OCI-LY7 (cell line): ENCODE measurements around the gene ARPC4. TPM values are rescaled to one million over a fixed set of nuclear protein-coding genes. Genes with fewer than 3 reads are reported as not detected.

Experiments
- BruUV-seq: library from RNA; stranded (reverse); fragments of 400-500 nt; replicated peaks from 2 replicates; lab custom pipeline; 2021; lab: Mats Ljungman, UMichigan
- CTCF ChIA-PET: fragments of 300-600 bp; sonication (Branson Sonifier 250); formaldehyde crosslinking; loops from one replicate; lab custom pipeline; 2022; ENCODE audit warnings: antibody characterized with exemption; ENCODE audit not compliant: unreplicated experiment; lab: Charles Lee
- POLR2A ChIA-PET: fragments of 300-600 bp; sonication (Branson Sonifier 250); formaldehyde crosslinking; loops from one replicate; lab custom pipeline; 2022; ENCODE audit warnings: antibody characterized with exemption; lab: Charles Lee
- DNase-seq: peaks from one replicate; pipeline ENCODE4 v3.0.0-alpha.2; 2015; ENCODE audit warnings: low spot score
- H2AFZ ChIP-seq: fragments of 200-600 bp; sonication (generic), shearing (Covaris generic); 2 replicates; pipeline ENCODE4 v1.6.1; 2014; ENCODE audit warnings: mild to moderate bottlenecking, antibody characterized with exemption, low read length, moderate library complexity
- H3K27ac ChIP-seq: fragments of 200-600 bp; sonication (generic); 2 replicates; pipeline ENCODE4 v1.5.1; 2014; ENCODE audit warnings: mixed run types, low read depth, mild to moderate bottlenecking, moderate library complexity, low read length, inconsistent platforms; ENCODE audit not compliant: poor library complexity, severe bottlenecking
- H3K36me3 ChIP-seq: fragments of 200-600 bp; sonication (generic); 2 replicates; pipeline ENCODE4 v1.6.1; 2014; ENCODE audit warnings: mild to moderate bottlenecking, antibody characterized with exemption, low read length, moderate library complexity, mixed read lengths; ENCODE audit not compliant: insufficient read depth
- H3K4me1 ChIP-seq: fragments of 200-600 bp; sonication (generic); 2 replicates; pipeline ENCODE4 v1.5.1; 2014; ENCODE audit warnings: mild to moderate bottlenecking, low read length; ENCODE audit not compliant: insufficient read depth, poor library complexity, severe bottlenecking
- H3K4me2 ChIP-seq: fragments of 200-600 bp; sonication (generic); 2 replicates; pipeline ENCODE4 v1.6.1; 2014; ENCODE audit warnings: mild to moderate bottlenecking, low read length
- H3K4me3 ChIP-seq: fragments of 200-600 bp; sonication (generic); 2 replicates; pipeline ENCODE4 v1.5.1; 2014; ENCODE audit warnings: mild to moderate bottlenecking, low read depth, low read length; ENCODE audit not compliant: poor library complexity, severe bottlenecking
- H3K79me2 ChIP-seq: fragments of 200-600 bp; sonication (generic); 2 replicates; pipeline ENCODE4 v1.6.1; 2016; ENCODE audit warnings: low read depth, mild to moderate bottlenecking, low read length, moderate library complexity, mixed read lengths; ENCODE audit not compliant: insufficient read depth
- H3K9me2 ChIP-seq: fragments of 200-600 bp; sonication (generic); 2 replicates; pipeline ENCODE4 v1.6.1; 2016; ENCODE audit warnings: mild to moderate bottlenecking, low read length, mixed read lengths; ENCODE audit not compliant: insufficient read depth
- H3K9me3 ChIP-seq: fragments of 200-600 bp; sonication (generic); 2 replicates; pipeline ENCODE4 v1.6.1; 2014; ENCODE audit warnings: mild to moderate bottlenecking, mixed run types, low read length, mixed read lengths
- H4K20me1 ChIP-seq: fragments of 200-600 bp; sonication (generic); 2 replicates; pipeline ENCODE4 v1.6.1; 2014; ENCODE audit warnings: mild to moderate bottlenecking, antibody characterized with exemption, low read length, moderate library complexity, mixed read lengths; ENCODE audit not compliant: insufficient read depth
- CTCF ChIP-seq: fragments of 200-600 bp; sonication (generic); conservative IDR thresholded peaks from 2 replicates; pipeline ENCODE4 v1.5.1; 2014; ENCODE audit warnings: mild to moderate bottlenecking, antibody characterized with exemption, low read length, moderate library complexity, mixed read lengths
- EZH2phosphoT487 ChIP-seq: fragments of 200-600 bp; sonication (generic); IDR thresholded peaks from 2 replicates; pipeline ENCODE4 v1.6.1; 2018; ENCODE audit warnings: low read depth, borderline replicate concordance, mild to moderate bottlenecking, mixed run types, antibody characterized with exemption, low read length, moderate library complexity, mixed read lengths
- intact Hi-C: fragments of 100-400 bp; cut with micrococcal nuclease; formaldehyde crosslinking; loops from one replicate; pipeline ENCODE4 v1.10.0; 2022; ENCODE audit not compliant: unreplicated experiment
- total RNA-seq, 2 experiments: library from RNA; depleted of rRNA in 1 of 2; stranded (reverse); fragments of >200 nt in 1 of 2; shearing (Covaris generic) in 1 of 2; gene quantifications; 2 replicates each; pipeline ENCODE4 v1.2.3, GENCODE V29; 2014 to 2022

Gene ARPC4
- total RNA-seq, 2 experiments from 2014 or later = 99.5 to 118 TPM

GRCh38 chr3:9812870-9813483, 20.1 kb downstream of the ARPC4 start:
- BruUV-seq = no TSS peak
- Histone ChIP-seq H4K20me1 (no peaks in the 10 kb centered on the region), H3K9me2 (no peaks in the 10 kb centered on the region), H3K4me1 (peaks cover 21% of the 10 kb centered on the region), H3K36me3 (peaks cover 54% of the 10 kb centered on the region), H3K4me3 (no peak overlapping the region), H3K27ac (no peak overlapping the region), H3K9me3 (no peaks in the 10 kb centered on the region), H3K4me2 (no peak overlapping the region), H3K79me2 (no peaks in the 10 kb centered on the region), H2AFZ (no peak overlapping the region)
- intact Hi-C loops = no loop called here
- ChIA-PET CTCF (no interaction called here), POLR2A (no interaction called here)
- TF ChIP-seq EZH2phosphoT487 (no peak), CTCF (no peak)
- DNase-seq = no peak

- intact Hi-C loops = no loop called here
- H3K79me2 ChIP-seq = no peaks in the 10 kb centered on the region
- H3K9me3 ChIP-seq = no peaks in the 10 kb centered on the region
- no TSS peak for BruUV-seq
- ChIA-PET CTCF (no interaction called here), POLR2A (no interaction called here)
- no peak overlapping the region for H2AFZ ChIP-seq
- H3K4me1 ChIP-seq = no peaks in the 10 kb centered on the region
- no peak overlapping the region for H3K4me3 ChIP-seq
- H3K27ac ChIP-seq = no peak overlapping the region
- no peak for DNase-seq
- no peak overlapping the region for H3K4me2 ChIP-seq
- no peak for TF ChIP-seq CTCF
- TF ChIP-seq EZH2phosphoT487 = no peak
- peaks cover 42% of the 10 kb centered on the region for H3K36me3 ChIP-seq
- no peaks in the 10 kb centered on the region for H4K20me1 ChIP-seq
- no peaks in the 10 kb centered on the region for H3K9me2 ChIP-seq
Observed at GRCh38 chr3:9815986-9816385, 23.1 kb downstream of the ARPC4 start.

- Histone ChIP-seq H3K79me2 (no peaks in the 10 kb centered on the region), H4K20me1 (no peaks in the 10 kb centered on the region), H3K9me3 (no peaks in the 10 kb centered on the region), H3K9me2 (no peaks in the 10 kb centered on the region), H3K4me3 (no peak overlapping the region), H2AFZ (no peak overlapping the region), H3K36me3 (peaks cover 34% of the 10 kb centered on the region), H3K27ac (no peak overlapping the region), H3K4me2 (no peak overlapping the region), H3K4me1 (no peaks in the 10 kb centered on the region)
- DNase-seq = no peak
- ChIA-PET CTCF (no interaction called here), POLR2A (interaction anchor here (0.5 kb wide), 1 partner anchor 20 kb away, joined by 3 read pairs; no protein-coding TSS in a partner anchor)
- no TSS peak for BruUV-seq
- intact Hi-C loops = no loop called here
- TF ChIP-seq EZH2phosphoT487 (no peak), CTCF (no peak)
Observed at GRCh38 chr3:9817436-9817835, 24.6 kb downstream of the ARPC4 start.
